ENCODE data around the gene ISLR. TPM values are rescaled to one million over a fixed set of nuclear protein-coding genes. Genes with fewer than 3 reads are reported as not detected.
"Not testable (repeated sequence)": the region's sequence is repeated elsewhere in the genome, so short reads cannot be mapped to it uniquely, and the experiment has no call there.

ISLR gene
- total RNA-seq, 1 donor from 2014 or later: 46.8 TPM

DNA sequence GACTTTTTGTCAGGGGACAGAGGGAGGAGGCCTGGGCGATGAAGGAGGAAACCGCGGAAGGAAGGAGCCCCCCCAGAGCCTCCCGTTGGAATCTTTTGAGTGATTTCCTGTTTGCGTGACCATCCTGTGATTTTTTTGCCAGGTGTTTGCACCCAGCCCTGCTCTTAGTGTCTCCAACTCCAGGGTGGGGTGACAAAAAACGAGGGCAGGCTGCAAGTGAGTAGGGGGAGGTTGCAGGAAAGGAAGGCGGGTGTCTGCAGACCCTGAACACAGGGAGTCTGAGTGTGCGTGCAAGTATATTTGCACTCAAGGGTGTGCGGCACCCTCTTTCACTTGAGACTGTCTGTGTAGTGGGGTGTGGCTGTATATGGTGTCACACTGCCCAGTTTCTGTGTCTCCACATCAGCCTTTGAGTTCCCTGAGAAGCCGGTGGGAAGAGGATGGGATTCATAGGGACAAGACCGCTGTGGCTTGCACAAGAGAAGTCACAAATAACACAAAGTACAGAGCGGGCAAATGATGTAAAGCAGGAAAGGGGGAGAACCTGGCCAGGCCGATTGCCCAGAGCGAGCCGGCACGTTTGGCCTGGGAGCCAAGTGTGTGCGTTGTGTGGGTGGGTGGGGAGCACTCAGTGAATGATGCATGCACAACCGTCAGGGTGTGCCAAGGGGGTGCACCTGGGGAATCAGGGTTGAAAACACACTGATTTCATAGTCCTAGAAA, 36.5 kb upstream of the ISLR start:
- peak; percentile 41 for DNase-seq

DNA sequence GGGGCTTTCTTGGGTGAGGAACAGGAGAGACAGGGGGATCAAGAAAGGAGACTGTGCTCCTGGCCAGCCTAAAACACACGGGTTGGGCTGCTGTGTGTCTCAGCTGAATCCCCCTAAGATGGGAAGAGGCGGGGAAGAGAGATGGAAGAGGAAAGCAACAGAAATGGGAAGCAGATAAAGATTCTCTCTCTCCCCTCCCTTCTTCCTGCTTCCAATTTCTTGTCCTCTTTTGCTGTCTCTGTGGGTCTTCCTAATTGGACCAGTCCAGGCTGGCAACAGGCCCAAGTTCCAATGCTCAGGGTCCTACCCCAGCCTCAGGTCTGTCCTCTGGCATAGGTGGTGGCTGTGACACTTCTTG, 36.0 kb upstream of the ISLR start:
- no peak for DNase-seq

DNA sequence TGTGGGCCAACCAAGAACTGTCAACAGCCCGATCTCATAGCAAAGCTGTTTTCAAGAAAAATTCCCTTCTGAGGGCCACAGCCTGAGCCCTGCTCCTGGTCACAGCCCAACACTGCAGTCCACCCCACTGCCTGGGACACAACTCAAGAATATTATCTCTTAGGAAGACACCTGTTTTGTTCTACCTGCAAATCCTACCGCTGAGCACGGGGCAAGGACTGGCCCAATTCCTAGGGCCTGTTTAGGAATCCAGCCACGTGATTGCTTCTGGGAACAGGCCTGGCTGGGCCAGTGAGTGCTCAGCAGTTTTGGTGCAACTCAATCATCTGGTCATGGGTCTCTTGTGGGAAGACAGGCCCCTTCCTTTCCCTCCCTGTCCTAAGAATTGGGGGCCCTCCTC, 34.9 kb upstream of the ISLR start:
- no peak for DNase-seq

DNA sequence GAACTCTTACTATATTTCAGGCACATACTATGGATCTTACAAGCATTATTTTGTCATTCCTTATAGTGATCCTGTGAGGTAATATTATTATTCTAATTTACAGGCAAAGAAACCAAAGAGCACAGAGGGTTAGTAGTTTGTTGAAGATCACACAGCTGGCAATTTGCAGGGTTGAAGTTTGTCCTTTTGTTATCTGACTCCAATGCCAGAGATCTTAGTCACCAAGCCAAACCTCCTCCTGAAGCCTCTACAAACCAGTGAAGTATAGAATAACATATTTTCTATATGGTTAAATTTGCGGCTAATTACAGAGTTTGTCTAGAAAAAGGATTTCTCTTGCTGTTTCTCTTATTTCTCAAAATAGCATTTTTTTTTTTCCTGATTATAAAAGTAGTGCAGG, 31.9 kb upstream of the ISLR start:
- DNase-seq: no peak

DNA sequence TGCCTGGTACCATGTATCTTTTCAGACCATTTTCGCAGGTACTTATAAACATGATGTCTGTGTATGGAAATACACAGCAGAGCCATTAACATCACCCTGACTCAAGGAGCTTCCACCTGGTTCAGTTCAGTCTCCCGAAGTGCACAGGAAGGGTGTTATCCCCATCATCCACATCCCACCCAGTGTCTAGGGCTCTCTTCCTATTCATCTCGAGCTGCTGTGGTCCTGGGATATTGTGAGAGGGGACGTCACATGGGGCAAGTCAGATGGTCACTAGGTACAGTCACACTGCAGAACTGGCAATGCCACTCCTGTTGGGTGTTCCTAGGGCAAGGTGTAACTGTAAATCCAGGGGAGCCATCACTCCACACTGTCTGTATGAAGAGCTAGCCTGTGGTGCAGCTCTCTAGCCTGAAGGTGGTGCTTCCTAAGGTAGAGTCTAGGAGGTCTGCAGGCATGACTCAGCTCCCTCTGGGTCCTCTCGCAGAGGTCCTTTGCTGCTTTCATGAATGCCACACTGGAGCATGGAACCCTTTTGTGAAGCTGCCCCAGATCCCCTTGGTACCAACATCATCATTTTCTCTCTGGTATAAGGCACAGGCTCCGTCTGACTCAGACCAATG, 29.2 kb upstream of the ISLR start:
- no peak for DNase-seq

DNA sequence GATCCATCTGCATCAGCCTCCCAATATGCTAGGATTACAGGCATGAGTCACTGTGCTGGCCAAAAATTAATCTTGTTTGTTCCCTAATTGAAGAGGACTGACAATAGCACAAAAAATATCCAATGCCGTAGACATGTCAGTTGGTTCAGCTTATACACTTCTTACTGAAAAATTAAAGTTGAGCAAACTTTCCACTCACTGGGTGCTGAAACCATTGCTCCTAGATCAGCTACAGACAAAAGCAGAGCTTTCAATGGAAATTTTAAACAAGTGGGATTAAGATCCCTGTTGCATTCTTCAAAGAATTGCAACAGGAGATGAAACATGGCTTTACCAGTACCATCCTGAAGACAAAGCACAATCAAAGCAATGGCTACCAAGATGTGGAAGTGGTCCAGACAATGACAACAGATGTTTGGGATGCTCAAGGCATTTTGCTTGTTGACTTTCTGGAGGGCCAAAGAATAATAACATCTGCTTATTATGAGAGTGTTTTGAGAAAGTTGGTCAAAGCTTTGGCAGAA, 27.2 kb upstream of the ISLR start:
- DNase-seq: no peak

DNA sequence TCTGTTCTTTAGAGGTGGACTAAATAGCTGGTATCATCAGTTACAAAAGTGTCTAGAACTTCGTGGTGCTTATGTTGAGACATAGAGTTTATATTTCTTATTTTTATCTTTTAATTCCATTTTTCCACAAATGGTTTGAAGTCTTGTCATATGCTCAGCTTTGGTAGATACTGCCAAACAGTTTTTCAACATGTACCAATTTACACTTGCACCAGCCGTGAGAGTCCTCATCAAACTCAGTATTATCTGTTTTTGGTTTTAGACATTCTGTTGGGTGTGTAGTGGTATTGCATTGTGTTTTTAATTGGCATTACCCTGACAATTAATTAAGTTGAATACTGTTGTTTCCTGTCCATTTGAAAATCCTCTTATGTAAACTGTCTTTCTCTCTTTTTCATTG, 26.5 kb upstream of the ISLR start:
- DNase-seq: no peak

DNA sequence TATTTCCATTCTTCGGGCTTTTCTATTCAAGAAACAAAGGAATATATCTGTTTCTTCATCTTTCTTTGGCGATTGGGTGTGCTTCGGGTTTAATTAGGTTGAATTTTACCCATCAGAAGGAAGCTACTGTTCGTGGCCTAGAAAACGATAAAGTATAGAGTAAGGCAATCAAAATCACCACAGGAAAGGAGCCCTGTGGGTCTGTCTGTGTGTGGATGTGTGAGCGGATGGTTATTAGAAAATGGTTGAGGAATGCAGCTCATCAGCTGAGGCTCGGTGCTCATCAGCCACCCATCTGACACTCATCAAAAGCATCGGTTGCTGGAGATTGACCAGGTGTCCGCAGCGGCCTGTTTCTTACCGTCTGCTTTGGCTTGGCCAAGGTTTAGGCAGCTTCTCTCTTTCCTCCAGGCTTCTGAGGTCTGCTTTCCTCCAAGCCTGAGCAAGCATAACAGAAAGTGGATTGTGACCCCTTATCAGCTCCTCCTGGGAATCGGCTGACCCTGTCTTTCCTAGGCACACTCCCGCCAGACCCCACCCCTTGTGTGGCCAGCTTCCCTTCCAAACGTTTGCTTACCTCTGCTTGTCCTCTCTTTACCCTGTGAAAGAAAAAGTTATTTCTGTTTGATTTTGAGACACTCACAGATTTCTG, 17.6 kb upstream of the ISLR start:
- no peak for DNase-seq

DNA sequence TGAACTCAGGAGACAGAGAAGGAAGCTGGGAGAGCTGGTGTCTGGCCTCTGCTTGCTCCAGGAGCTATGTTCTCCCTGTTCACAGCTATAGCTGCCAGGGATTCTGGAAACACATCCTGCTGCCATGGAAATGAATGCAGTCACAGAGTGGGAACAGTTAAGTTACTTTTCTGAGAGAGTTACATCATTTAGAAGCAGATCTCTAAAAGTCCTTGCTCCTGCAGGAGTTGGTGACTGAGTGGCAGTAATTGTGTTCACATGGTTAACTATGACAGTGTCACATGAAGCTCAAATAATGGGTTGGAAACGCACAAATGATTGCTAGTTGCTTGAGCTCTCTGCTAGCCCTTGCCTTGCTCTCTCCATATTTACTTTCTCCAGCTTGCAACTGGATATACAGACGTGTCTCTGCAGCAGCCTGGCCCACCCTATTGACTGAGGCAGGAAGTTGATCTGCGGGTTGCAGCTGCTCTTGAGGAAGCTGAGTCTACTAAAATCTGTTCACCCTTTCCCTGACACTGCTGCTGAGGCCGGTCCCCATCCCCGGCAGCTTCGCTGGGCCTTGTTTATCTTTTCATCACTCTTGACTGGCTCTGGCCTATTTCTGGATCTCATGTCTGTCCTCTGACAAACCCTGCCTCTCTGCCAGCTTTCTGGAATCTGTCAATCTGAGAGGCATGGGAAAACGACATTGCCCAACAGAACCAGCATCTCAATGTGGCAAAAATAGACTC, 16.7 kb upstream of the ISLR start:
- DNase-seq: peak; percentile 93

DNA sequence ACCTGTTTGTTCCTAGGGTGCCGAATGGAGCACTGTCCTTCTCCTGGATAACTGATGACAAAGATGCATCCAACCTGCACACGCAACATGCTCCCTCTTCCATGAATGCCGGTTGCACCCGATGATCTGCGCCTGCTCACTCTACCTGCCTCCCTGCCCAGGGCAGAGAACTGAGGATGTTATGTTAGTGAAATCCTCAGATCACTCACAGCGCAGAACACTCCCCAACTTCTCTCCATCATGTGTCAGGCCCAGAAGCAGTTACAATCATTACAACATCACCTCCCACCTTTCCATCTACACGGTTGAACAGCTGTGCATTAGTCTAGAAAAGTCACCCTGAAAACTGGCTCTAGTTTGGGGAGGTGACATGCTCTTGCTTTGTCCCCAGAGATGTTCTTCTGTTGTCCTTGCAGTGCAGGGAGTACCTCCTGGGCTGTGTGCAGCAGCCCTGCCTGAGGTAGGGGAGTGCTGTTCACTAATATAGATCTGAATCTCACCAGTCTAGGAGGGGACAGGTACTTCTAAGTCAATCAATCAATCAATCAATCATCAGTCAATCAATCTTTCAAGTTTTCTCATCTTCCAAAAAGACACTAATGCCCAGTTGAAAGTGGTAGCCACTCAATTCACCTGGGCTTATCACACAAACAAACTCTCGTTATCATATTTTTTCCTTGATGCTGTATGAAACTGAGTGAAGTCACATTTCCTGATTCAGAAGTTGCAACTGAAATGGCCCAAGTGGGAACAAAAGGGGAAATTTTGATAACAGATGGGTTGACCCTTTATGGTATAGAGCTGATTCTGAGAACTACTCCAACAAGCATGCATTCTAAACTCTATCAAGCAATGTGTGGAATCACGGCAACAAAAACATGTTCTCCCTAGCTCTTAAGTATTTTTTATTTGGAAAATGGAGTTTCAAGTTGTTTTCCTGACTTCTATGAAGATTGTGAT, 15.4 kb upstream of the ISLR start:
- DNase-seq: no peak

DNA sequence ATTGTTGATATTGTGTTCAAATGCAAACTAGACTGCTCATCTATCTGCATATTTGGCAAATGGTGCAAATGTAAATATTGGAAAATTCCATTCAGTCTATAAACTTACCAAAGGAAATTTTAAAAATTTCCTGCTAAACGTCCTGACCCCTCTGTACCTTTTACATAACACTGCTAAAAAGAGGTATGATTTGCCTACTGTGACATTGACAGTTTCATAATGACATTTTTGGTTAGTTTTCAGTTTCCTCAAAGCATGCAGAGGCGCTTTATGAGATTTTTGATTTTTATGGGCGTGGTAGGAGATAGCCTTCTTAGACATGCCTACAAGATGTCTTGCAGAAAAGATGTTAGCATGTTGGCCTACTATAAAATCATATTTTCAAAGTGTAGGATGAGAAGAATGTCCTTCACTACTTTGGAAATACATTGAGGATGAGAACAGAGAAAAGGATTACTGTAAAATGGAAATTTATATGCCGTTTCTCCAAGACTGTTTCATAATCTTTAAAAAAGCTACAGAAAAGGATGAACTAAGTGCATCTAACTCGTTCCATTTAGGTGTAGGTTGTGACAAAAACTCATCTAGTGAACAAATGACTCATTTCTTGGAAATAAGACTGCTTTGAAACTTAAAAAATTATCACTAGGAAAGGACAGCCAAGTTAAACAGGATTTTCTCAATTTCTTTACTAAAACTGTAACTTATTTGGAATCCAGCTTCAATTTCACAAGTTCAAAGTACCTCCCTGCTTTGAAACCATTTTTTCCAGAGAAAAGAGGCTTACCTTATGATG, 14.5 kb upstream of the ISLR start:
- DNase-seq: no peak

DNA sequence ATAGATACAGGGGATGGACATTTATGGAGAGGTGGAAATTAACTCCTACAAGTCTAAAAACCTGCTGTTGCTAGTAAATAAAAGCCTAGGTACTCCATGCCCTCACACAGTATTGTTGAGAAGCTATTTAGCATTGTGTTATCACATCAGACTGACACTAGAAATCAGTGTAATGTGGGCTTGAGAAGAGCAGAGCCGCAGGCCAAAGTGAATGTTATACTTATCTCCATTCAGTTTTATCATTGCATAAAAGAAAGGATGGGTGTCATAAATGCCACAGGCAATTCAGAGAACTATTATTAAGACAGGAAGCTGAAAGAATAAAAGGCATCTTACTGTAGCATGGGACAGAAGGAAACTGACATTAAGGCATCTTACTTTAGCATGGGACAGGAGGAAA, 13.7 kb upstream of the ISLR start:
- DNase-seq: no peak

DNA sequence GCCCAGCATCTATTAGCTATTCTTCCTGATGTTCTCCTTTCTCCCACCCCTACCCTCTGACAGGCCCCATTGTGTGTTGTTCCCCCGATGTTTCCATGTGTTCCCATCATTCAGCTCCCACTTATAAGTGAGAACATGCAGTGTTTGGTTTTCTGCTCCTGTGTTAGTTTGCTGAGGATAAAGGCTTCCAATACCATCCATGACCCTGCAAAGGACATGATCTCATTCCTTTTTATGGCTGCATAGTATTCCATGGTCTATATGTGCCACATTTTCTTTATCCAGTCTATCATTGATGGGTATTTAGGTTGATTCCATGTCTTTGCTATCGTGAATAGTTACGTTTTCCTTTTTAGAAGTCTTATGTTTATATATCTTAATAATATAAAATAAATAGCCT, 13.1 kb upstream of the ISLR start:
- DNase-seq: not testable (repeated sequence)

DNA sequence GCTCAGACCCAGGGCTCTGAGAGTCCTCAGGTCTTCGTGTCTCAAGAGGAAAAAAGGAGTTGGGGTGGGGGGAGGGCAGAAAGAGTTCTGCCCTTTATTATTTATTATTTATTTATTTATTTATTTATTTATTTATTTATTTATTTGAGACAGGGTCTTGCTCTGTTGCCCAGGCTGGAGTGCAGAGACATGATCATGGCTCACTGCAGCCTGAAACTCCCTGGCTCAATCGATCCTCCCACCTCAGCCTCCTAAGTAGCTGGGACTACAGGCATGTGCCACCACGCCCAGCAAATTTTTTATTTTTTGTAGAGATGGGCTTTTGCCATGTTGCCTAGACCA, 11.3 kb upstream of the ISLR start:
- not testable (repeated sequence) for DNase-seq

DNA sequence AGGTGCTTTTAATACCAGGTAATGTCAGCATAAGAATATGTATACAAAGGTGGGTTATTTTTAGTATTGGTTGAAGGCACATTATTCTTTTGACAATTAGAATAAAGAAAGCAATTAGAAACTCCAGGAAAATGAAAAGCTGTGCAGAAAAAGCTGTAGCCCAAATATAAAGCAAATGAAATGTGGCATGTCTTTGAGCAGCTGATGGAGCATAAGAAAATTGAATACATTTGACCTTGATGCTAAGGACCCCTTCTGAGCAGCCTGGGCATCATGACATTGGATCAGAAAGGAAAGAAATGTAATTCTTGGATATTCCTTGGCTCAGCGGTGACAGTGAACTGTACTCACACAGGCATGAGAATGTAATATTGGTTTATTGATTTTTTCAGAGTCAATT, 8.0 kb upstream of the ISLR start:
- no peak for DNase-seq

DNA sequence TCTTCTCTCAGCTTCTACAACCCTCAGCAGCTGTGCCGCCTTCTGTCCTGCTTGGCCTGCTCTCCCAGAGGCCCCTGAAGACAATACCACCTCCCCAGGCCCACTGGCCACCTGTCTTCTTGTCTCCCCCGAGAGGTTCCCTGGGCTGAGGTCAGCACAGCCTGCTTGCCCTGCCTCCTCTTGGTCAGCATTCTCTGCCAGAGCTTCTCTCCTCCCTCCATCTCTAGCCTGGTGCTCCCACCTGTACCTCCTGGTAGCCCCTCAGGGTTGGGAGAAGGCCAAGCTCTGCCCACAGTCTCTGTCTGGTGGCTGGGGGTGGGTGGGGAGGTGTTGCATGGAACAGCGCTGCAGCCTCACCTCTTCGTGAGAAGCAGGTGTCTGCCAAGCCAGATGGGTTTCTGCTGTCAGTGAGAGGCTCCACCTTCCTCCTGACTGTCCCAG, 5.6 kb upstream of the ISLR start:
- DNase-seq: no peak

DNA sequence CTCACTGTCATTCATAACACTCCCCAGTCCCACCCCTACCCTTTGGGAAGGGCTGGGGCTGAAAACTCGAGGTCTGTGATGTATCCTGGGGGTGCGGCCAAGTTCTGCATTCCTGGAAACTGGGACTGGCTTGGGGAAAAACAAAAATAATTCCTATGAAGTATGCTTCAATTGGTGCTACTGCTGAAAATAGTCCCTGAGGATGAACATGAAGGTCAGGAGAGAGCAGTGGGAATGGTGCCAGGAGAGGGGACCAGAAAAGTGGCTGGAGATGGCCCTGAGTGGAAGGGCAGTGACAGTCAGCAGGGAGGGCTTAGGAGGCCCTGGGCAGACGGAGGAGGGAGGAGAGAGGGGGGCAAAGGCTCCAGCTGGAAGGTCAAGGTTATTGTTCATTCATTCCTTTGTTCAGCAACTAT, 4.8 kb upstream of the ISLR start:
- no peak for DNase-seq

DNA sequence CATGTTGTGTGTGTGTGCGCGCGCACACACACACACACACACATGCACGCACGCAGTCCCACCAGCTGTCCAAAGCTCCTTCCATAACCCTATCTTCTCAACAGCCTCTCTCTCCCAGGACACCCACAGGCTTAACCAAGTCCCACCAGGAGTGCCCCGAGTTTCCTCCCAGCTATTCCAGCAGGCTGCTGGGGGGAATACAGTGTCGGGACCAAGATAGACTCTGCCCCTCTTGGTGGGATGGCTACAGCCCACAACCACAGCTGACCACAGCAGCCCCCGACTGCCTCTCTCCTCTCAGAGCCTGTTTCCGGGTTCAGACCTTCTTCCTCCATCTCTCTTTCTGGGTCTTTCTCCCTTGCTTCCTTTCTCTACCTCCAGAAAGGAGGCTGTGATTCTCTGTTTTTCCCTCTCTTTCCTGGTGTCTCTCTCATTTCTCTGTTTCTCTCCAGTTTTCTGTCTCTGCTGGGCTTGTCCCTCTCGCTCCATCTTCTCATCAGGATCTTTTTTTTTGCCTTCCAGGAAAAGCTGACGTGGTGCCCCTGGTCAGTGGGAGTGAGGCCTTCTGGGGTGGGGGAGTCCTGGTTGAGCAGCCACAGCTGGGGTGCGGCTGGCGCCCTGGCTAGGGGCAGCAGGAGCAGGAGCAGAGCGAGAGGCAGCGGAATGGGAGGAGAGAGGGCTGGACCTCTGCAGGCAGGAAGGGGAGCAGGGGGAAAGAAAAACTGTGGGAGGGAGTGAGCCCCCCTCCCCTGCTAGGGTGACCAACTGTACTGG, 3.3 kb upstream of the ISLR start:
- DNase-seq: no peak

DNA sequence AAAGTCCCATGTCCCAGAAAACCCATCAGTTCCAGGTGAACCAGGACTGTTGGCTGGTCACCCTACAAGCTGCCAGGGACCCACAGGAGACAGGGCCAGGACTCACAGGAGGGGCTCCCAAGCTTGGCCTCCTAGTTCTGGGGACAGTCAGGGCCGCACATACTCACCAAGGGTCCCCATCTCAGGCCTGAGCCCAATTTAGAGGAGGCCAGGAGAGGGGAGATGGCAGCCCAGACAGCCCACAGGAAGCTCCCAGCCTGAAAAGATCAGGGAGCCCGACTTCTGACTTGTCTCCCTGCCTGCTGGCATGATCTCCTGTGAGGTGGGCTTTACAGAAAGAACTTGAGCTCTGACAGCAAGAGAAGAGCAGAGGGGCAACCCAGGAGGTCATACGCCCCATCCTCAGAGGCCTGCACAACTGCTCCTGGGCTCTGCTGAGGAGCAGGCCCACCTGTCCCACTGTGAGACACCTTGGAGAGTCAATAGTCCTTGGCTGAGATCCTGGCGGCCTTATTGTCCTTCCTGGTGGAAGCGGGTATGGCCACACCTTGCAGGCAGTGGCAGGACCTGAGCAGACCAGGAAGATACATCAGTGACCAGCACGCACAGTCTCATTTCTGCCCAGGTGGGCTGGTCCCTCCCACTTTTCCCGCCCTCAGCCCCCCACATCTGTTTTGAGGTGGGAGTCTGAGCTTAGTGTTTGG, 2.5 kb upstream of the ISLR start:
- no peak for DNase-seq
